K562 treated with DMSO at 1 percent for 4 hours (cell line): ENCODE data around the gene ST7. TPM values are rescaled to one million over a fixed set of nuclear protein-coding genes. Genes with fewer than 3 reads are reported as not detected.

ENCODE experiments used
- total RNA-seq: library from RNA; unstranded; fragments of 300-600 nt; gene quantifications from 2 replicates; pipeline ENCODE4 v1.2.3, GENCODE V29; 2022; ENCODE audit not compliant: insufficient read depth

Gene ST7
- total RNA-seq = 42.8 and 45.0 TPM in 2 replicates

GRCh38 chr7:116953372-116953905, at the start of gene ST7:
Gene ST7 (plus strand): TSS chr7:116953501. CDS start chr7:116953541, 40 bp downstream.

Other genes with a start within 250 kb of the ST7 start
- 48.7 and 59.2 TPM in 2 replicates for gene CAPZA2, start 90.9 kb upstream of the ST7 start, total RNA-seq